CD4-positive, alpha-beta T cell treated with Interleukin-6 for 4 hours (primary cell): ENCODE measurements around the gene SPECC1L.
"Not testable (repeated sequence)": the region's sequence is repeated elsewhere in the genome, so short reads cannot be mapped to it uniquely, and the experiment has no call there.

Experiments used
- DNase-seq: peaks from one replicate; pipeline ENCODE4 v3.0.0-alpha.2; 2020; ENCODE audit warnings: mixed read lengths

SPECC1L gene

GRCh38 chr22:24245584-24246561 is 24.8 kb upstream of the SPECC1L start:
- DNase-seq = not testable (repeated sequence)

GRCh38 chr22:24247011-24247507 is 23.6 kb upstream of the SPECC1L start:
- no peak for DNase-seq

- peak; percentile 59 for DNase-seq
These were observed 22.9 kb upstream of the SPECC1L start for GRCh38 chr22:24247564-24248344.

DNA sequence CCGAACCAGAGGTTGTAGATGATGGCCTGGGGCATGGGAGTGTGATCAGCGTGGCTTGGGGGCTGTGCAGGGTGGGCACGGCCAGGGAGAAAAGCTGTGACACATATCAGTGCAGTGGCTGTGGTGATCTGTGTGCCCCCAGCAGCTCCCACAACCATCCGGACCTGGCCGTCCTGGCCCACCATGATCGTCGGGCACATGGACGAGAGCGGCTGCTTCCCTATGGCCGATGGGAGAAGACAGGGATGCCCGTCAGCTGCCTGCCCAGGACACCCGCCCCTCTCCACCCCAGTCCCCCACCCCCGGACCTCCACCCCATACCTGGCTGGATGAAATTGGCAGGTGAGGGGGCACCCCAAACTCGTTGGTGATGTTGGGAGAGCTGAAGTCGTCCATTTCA is 22.0 kb upstream of the SPECC1L start:
- not testable (repeated sequence) for DNase-seq

- DNase-seq = not testable (repeated sequence)
These were observed 21.2 kb upstream of the SPECC1L start for GRCh38 chr22:24249413-24249812.

DNA sequence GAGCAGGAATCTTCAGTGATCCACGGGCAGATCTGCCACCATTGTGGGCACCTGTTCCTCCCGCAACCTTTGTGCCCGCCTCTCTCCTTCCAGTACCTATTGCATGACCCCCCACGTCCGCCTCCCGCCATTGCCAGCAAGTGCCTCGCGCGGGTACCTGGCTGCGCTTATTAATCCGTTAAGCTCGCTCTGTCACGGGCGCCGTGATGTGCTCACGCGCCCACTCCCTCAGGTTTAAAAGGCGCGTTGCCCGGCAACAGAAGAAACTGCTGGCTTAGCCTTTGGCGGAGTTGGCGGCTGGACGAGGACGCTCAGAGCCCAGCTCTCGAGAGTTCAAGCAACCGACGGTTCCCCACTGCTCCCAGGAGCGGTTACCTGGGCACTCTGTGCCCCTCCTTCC is 19.3 kb upstream of the SPECC1L start:
- DNase-seq = not testable (repeated sequence)

DNA sequence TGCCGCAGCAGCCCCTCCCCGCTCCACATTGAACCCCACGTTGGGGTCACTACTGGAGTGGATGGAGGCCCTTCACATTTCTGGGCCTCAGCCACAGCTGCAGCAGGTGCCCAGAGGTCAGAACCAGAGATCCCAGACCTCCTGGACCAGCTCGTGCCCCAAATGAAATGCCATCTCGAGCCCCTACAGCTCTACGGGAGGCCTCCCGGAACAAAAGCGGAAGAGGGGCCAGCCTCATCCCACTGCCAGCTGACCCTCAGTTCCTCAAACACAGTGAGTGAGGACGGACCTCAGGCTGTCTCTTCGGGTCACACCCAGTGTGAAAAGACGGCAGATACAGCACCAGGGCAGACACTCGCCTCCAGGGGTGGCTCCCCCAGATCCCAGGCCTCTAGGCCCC is 17.5 kb upstream of the SPECC1L start:
- not testable (repeated sequence) for DNase-seq

- not testable (repeated sequence) for DNase-seq
These were observed 14.5 kb upstream of the SPECC1L start for GRCh38 chr22:24256136-24256535.

GRCh38 chr22:24256736-24257135 is 13.9 kb upstream of the SPECC1L start:
- DNase-seq = not testable (repeated sequence)

GRCh38 chr22:24259459-24259858 is 11.2 kb upstream of the SPECC1L start:
- peak; percentile 61 for DNase-seq

DNA sequence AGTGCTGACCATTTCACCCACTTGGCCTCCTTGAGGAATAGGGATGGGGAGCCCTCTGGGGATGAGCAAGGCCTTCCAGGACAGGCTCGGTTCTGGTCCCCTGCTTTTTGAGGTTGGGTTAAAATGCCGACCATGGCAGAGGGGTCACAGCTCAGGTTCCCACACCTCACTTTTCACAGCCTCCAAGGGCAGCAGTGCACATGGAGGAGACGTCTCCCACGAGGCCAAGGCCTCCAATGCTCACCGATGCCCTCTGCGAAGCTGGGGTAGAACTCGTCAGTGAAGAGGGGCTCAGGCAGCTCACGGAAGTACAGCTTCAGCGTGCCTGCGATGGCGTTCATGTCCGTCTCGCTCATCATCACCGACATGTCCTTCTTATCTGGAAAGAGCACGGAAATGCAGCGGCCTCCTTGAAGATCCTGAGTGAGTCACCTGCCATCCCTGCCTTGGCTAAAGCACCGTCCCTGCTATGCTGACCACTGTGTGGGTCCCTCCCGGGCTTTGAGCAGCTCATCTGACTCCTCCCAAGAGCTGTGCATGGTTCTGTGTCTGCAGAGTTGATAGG is 8.4 kb upstream of the SPECC1L start:
- not testable (repeated sequence) for DNase-seq

- DNase-seq = not testable (repeated sequence)
These were observed 7.2 kb upstream of the SPECC1L start for GRCh38 chr22:24263479-24263878.

DNA sequence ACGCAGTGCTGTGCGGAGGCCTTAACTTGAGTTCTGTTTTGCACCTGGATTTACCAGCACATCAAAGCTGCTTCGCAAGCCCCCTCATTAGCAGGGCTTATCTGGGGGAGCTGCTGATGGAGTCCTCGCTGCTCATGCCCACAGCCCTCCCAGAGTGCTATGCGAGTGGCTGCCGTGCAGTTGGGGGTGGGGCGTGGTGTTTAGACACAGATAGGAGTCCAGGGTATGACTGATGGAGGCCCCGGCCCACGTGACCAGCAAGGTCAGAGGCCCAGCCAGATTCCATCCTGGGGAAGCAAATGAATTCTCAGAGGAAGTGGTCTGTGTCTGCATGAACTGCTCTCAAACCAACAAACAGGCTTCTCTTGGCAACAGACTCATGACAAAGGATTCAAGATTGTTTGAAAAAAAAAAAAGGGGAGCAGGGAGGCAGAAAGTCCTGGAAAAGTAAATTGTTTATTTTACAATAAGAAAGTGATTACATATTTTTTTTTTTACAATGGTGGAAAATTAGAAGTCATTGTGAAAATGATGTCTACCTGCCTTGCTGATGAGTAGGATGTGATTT is 6.2 kb upstream of the SPECC1L start:
- DNase-seq = not testable (repeated sequence)

- DNase-seq = no peak
These were observed 4.9 kb upstream of the SPECC1L start for GRCh38 chr22:24265734-24266133.

DNA sequence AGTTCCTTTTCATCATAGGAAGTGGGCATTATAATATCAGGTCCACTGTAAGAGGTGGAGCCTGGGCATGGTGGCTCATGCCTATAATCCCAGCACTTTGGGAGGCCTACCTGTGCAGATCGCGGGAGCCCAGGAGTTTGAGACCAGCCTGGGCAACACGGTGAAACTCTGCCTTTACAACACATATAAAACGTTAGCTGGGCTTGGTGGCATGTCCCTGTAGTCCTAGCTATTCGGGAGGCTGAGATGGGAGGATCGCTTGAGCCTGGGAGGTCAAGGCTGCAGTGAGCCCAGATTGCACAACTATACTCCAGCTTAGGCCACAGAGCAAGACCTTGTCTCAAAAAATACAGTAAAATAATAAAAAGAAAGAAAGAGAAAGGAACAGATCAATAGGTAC is 4.1 kb upstream of the SPECC1L start:
- not testable (repeated sequence) for DNase-seq

GRCh38 chr22:24271386-24271854 is 789 bp downstream of the SPECC1L start:
- no peak for DNase-seq

DNA sequence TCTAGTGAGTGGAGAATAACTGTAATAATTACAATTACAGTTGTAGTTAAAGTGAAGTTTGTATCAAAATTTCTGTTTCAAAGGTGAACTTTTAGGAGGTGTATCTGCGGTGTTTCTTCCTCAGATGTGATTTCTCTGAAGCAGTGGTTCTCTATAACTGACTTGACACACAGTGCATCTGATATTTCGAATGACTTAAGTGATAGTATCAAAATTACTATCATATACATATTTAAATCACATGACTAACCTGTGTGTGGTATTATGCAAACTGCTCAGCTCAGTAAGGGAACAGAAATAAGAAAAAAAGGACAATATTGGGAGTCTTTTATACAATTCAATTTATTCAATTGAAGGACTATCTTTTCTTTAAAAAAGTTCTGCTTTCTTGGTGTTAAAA is 2.4 kb downstream of the SPECC1L start:
- DNase-seq = not testable (repeated sequence)

DNA sequence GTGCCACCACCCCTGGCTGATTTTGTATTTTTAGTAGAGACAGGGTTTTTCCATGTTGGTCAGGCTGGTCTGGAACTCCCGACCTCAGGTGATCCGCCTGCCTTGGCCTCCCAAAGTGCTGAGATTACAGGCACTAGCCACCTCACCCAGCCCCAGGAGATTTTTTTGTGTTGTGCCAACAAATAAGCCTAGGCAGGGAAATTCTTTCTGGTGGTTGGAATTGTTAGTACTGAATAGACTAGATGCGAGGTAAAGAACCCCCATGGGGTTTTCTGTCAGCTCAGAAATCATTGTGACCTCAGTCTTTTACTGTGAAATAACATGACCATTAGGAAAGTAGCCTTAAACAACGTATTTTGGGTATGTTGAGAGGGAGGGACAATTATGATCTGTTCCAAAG is 3.3 kb downstream of the SPECC1L start:
- DNase-seq = not testable (repeated sequence)

- not testable (repeated sequence) for DNase-seq
These were observed 4.2 kb downstream of the SPECC1L start for GRCh38 chr22:24274696-24275405.

- DNase-seq = not testable (repeated sequence)
These were observed 9.7 kb downstream of the SPECC1L start for GRCh38 chr22:24280363-24280762.

- DNase-seq = no peak
These were observed 11.8 kb downstream of the SPECC1L start for GRCh38 chr22:24282401-24282800.

- DNase-seq = peak; percentile 5
These were observed 14.1 kb downstream of the SPECC1L start for GRCh38 chr22:24284747-24285203.
